Measurements from ENCODE around the gene CUEDC1. TPM values are rescaled to one million over a fixed set of nuclear protein-coding genes. Genes with fewer than 3 reads are reported as not detected.

CUEDC1 gene
- total and polyA plus RNA-seq, 2 of the 13 experiments (the other 11 are each of a cell fraction or from before 2014, with no cell fraction given): 7.4 to 12.9 TPM

GRCh38 chr17:57892820-57893595 is 62.2 kb downstream of the CUEDC1 start (continued):
- TF ChIP-seq MTF1 (CRISPR knock-in tag; IDR thresholded peaks at IDR 0.05) (no peak), PCBP2 (optimal IDR thresholded peaks at IDR 0.05; ENCODE audit: low read depth, low read length, poor library complexity, severe bottlenecking) (no peak), RARG (CRISPR knock-in tag; IDR thresholded peaks at IDR 0.05; ENCODE audit: low read depth) (0 out of 2 replicates have a peak, but pooled peaks have one; percentile 34), HMG20A (CRISPR knock-in tag; IDR thresholded peaks at IDR 0.05; ENCODE audit: borderline replicate concordance) (peak; percentile 3; the same call in 1 of the 2 replicates), GPBP1L1 (CRISPR knock-in tag; IDR thresholded peaks at IDR 0.05) (no peak), KMT2A (CRISPR knock-in tag; IDR thresholded peaks at IDR 0.05) (0 out of 2 replicates have a peak, but pooled peaks have one; percentile 10), FOXO1 (CRISPR knock-in tag; IDR thresholded peaks at IDR 0.05) (peak; percentile 66), HNRNPK (IDR thresholded peaks at IDR 0.05; ENCODE audit: low read depth, low read length, poor library complexity, severe bottlenecking) (no peak), GFI1 (CRISPR knock-in tag; IDR thresholded peaks at IDR 0.05; ENCODE audit: borderline replicate concordance) (no peak; the same call in 1 of the 2 replicates), ZNF451 (CRISPR knock-in tag; IDR thresholded peaks at IDR 0.05) (no peak), NR0B2 (CRISPR knock-in tag; IDR thresholded peaks at IDR 0.05) (no peak; the same call in 1 of the 2 replicates), ZNF282 (IDR thresholded peaks at IDR 0.05; ENCODE audit: partially characterized antibody) (no peak), ZNF652 (CRISPR knock-in tag; IDR thresholded peaks at IDR 0.05; ENCODE audit: borderline replicate concordance, low read depth) (no peak), XRCC5 (optimal IDR thresholded peaks at IDR 0.05; ENCODE audit: low read length) (no peak), GPN1 (CRISPR knock-in tag; IDR thresholded peaks at IDR 0.05; ENCODE audit: borderline replicate concordance) (no peak), ZNF160 (CRISPR knock-in tag; IDR thresholded peaks at IDR 0.05) (no peak), ZNF674 (CRISPR knock-in tag; IDR thresholded peaks at IDR 0.05; ENCODE audit: low read depth) (no peak)
- TF ChIP-seq, protein P1, sequence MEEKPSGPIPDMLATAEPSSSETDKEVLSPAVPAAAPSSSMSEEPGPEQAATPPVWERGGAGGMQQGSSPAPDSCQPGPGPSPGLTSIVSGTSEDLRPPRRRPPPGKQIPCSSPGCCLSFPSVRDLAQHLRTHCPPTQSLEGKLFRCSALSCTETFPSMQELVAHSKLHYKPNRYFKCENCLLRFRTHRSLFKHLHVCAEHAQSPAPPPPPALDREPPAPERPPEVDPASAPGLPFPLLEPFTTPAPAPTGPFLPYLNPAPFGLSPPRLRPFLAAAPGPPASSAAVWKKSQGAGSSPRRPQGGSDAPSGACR (CRISPR knock-in tag; IDR thresholded peaks at IDR 0.05): no peak
- TF ChIP-seq, protein P2, sequence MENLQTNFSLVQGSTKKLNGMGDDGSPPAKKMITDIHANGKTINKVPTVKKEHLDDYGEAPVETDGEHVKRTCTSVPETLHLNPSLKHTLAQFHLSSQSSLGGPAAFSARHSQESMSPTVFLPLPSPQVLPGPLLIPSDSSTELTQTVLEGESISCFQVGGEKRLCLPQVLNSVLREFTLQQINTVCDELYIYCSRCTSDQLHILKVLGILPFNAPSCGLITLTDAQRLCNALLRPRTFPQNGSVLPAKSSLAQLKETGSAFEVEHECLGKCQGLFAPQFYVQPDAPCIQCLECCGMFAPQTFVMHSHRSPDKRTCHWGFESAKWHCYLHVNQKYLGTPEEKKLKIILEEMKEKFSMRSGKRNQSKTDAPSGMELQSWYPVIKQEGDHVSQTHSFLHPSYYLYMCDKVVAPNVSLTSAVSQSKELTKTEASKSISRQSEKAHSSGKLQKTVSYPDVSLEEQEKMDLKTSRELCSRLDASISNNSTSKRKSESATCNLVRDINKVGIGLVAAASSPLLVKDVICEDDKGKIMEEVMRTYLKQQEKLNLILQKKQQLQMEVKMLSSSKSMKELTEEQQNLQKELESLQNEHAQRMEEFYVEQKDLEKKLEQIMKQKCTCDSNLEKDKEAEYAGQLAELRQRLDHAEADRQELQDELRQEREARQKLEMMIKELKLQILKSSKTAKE (CRISPR knock-in tag; IDR thresholded peaks at IDR 0.05; ENCODE audit: borderline replicate concordance): no peak
- TF ChIP-seq, protein P3, sequence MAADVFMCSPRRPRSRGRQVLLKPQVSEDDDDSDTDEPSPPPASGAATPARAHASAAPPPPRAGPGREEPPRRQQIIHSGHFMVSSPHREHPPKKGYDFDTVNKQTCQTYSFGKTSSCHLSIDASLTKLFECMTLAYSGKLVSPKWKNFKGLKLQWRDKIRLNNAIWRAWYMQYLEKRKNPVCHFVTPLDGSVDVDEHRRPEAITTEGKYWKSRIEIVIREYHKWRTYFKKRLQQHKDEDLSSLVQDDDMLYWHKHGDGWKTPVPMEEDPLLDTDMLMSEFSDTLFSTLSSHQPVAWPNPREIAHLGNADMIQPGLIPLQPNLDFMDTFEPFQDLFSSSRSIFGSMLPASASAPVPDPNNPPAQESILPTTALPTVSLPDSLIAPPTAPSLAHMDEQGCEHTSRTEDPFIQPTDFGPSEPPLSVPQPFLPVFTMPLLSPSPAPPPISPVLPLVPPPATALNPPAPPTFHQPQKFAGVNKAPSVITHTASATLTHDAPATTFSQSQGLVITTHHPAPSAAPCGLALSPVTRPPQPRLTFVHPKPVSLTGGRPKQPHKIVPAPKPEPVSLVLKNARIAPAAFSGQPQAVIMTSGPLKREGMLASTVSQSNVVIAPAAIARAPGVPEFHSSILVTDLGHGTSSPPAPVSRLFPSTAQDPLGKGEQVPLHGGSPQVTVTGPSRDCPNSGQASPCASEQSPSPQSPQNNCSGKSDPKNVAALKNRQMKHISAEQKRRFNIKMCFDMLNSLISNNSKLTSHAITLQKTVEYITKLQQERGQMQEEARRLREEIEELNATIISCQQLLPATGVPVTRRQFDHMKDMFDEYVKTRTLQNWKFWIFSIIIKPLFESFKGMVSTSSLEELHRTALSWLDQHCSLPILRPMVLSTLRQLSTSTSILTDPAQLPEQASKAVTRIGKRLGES (CRISPR knock-in tag; IDR thresholded peaks at IDR 0.05; ENCODE audit: borderline replicate concordance): no peak
- TF ChIP-seq, protein P4, sequence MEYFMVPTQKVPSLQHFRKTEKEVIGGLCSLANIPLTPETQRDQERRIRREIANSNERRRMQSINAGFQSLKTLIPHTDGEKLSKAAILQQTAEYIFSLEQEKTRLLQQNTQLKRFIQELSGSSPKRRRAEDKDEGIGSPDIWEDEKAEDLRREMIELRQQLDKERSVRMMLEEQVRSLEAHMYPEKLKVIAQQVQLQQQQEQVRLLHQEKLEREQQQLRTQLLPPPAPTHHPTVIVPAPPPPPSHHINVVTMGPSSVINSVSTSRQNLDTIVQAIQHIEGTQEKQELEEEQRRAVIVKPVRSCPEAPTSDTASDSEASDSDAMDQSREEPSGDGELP (IDR thresholded peaks at IDR 0.05; ENCODE audit: borderline replicate concordance, low read depth): peak; percentile 49; the same call in 1 of the 2 replicates

All from HepG2 (cell line).